Osteocyte (in vitro differentiated cells): Measurements from ENCODE around the gene CCSER1. TPM values are rescaled to one million over a fixed set of nuclear protein-coding genes. Genes with fewer than 3 reads are reported as not detected.

ENCODE experiments used
- DNase-seq: peaks from one replicate; pipeline ENCODE4 v3.0.0; 2021; ENCODE audit warnings: mixed read lengths; ENCODE audit not compliant: unreplicated experiment; ENCODE audit errors: extremely low spot score
- H3K27ac Mint-ChIP-seq: one replicate; pipeline ENCODE4 v1.8.0; 2021; ENCODE audit warnings: mild to moderate bottlenecking, mixed read lengths; ENCODE audit not compliant: unreplicated experiment
- H3K27me3 Mint-ChIP-seq: one replicate; pipeline ENCODE4 v1.8.0; 2021; ENCODE audit warnings: mixed read lengths; ENCODE audit not compliant: unreplicated experiment
- H3K36me3 Mint-ChIP-seq: one replicate; pipeline ENCODE4 v1.8.0; 2021; ENCODE audit warnings: mixed read lengths; ENCODE audit not compliant: unreplicated experiment
- H3K4me1 Mint-ChIP-seq: one replicate; pipeline ENCODE4 v1.8.0; 2021; ENCODE audit warnings: mixed read lengths; ENCODE audit not compliant: unreplicated experiment
- H3K4me3 Mint-ChIP-seq: one replicate; pipeline ENCODE4 v1.8.0; 2021; ENCODE audit warnings: mild to moderate bottlenecking, moderate library complexity, mixed read lengths; ENCODE audit not compliant: unreplicated experiment
- H3K9me3 Mint-ChIP-seq: one replicate; pipeline ENCODE4 v1.8.0; 2021; ENCODE audit warnings: mixed read lengths; ENCODE audit not compliant: unreplicated experiment
- CTCF ChIP-seq: fragments of 200-600 bp; sonication (generic); IDR thresholded peaks from 2 replicates; pipeline ENCODE4 v1.5.0; 2021; ENCODE audit warnings: antibody characterized with exemption, mild to moderate bottlenecking, moderate library complexity
- total RNA-seq: library from RNA; stranded (reverse); gene quantifications from 2 replicates; pipeline ENCODE4 v1.2.1, GENCODE V29; 2021

The CCSER1 gene
- total RNA-seq, 1 donor from 2014 or later, result not detected

DNA sequence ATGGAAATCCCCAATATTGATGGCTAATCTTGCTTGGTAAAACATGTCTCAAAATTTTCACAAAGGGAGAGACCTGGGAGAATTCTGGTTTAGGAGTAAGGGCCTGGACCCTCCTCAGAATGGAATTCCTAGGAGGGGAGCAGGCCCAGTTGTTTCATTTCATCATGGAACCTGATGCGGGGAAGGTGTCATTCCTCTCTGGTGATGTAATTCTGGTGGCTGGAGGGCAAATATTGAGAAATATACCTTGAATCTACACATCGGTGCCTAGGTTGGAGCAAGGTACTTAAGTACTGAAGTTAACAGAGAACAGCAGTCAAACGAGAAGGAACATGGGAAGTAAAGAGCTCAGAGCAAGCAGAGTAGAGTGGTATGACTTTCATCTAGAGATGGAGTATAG lies 23.2 kb upstream of the CCSER1 start:
- DNase-seq, result no peak
- Mint-ChIP-seq H3K9me3 (no peaks in the 10 kb centered on the region), H3K4me1 (no peaks in the 10 kb centered on the region)

DNA sequence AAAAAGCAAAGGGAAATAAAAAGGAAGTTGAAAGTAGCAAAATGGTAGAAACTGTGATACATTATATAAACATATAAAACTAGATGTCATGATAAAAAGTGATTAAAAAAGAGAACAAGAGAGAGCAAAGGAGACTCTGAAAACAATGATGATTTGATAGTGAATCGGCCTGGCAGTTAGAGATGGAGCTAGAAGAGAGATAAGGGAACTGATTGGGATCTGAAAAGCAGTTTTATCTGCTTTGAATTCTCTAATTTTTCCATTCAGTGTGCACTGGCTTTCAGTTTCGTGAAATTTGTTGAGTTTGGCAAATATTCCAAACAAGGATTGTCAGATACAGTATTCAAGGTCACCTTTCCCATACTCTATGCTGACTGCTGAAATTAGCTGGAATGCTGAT lies 21.9 kb upstream of the CCSER1 start:
- TF ChIP-seq CTCF, result no peak
- Mint-ChIP-seq H3K27me3 (peaks cover 8% of the 10 kb centered on the region), H3K36me3 (no peaks in the 10 kb centered on the region), H3K4me1 (no peaks in the 10 kb centered on the region), H3K9me3 (no peaks in the 10 kb centered on the region), H3K27ac (no peak overlapping the region), H3K4me3 (no peak overlapping the region)
- DNase-seq, result no peak

More for the DNA sequence above, 23.2 kb upstream of the CCSER1 start:
- no peaks in the 10 kb centered on the region for H3K36me3 Mint-ChIP-seq
- H3K27ac Mint-ChIP-seq, result no peak overlapping the region
- H3K27me3 Mint-ChIP-seq, result peaks cover 8% of the 10 kb centered on the region
- no peak for TF ChIP-seq CTCF
- H3K4me3 Mint-ChIP-seq, result no peak overlapping the region

DNA sequence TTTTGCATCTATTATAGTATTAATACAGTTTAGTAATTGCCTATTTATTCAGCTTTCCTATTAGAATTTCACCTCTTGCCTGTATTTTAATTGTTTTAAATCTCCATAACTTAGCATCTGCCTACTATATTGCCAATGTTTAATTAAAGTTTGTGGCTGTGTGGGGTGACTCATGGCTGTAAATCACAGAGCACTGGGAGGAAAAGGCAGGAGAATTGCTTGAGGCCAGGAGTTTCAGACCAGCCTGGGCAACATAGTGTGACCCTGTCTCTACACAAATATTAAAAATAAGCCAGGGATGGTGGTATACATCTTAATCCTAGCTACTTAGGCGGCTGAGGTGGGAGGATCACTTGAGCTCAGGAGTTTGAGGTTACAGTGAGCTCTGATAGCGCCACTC lies 14.5 kb upstream of the CCSER1 start:
- Mint-ChIP-seq H3K4me1 (no peaks in the 10 kb centered on the region), H3K36me3 (no peaks in the 10 kb centered on the region), H3K9me3 (no peaks in the 10 kb centered on the region), H3K4me3 (no peak overlapping the region), H3K27me3 (peaks cover under 1% of the 10 kb centered on the region), H3K27ac (no peak overlapping the region)
- TF ChIP-seq CTCF, result no peak
- DNase-seq, result no peak

DNA sequence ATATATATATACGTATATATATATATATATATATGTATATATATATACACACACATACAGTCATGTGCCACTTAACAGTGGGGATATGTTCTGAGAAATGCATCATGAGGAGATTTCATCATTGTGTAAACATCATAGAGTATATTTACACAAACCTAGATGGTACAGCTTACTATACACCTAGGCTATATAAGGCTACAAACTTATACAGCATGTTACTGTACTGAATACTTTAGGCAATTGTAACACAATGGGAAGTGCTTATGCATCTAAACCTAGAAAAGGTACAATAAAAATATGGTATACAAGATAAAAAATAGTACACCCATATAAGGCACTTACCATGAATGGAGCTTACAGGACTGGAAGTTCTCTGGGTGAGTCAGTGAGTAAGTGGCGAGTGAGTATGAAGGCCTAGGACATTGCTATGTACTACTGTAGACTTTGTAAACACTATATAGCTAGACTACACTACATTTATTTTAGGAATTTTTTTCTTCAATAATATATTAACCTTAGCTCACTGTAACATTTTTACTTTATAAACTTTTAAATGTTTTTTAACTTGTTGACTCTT lies 13.2 kb upstream of the CCSER1 start:
- H3K36me3 Mint-ChIP-seq, result no peaks in the 10 kb centered on the region
- TF ChIP-seq CTCF, result no peak
- H3K27ac Mint-ChIP-seq, result no peak overlapping the region
- no peaks in the 10 kb centered on the region for H3K4me1 Mint-ChIP-seq
- peaks cover 4% of the 10 kb centered on the region for H3K27me3 Mint-ChIP-seq
- no peak for DNase-seq
- H3K4me3 Mint-ChIP-seq, result no peak overlapping the region
- no peaks in the 10 kb centered on the region for H3K9me3 Mint-ChIP-seq

DNA sequence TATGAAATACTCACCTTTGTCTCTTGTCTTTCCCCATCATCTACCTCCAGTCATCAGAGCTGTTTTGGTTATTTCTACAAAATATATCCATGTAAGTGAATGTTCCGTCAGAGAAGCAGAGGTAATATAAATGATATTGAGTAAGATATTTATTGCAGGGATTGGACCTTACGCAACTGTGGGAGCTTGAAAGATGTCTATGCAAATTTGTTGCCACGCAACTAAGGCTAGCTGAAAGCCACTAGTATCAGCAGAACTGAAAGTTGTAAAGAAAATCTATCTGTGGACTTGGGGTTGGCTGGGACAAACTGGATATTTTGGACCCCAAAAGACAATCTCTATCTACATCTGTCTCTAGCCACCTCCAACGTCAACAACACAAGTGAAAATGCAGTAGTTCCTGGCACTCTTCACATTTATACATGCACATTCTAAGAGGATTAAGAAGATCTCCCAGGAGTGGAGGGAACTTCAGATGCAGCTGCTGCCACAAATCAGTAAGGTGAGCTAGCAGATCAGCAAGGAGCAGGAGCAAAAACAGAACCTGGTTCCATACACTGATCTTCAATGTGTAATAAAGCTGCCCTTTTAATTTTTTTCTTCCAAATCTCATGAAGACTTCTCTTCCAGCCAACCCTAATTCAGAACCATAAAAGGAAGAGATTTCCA lies 8.5 kb upstream of the CCSER1 start:
- Mint-ChIP-seq H3K36me3 (no peaks in the 10 kb centered on the region), H3K4me1 (no peaks in the 10 kb centered on the region), H3K4me3 (no peak overlapping the region), H3K9me3 (no peaks in the 10 kb centered on the region), H3K27me3 (peaks cover 13% of the 10 kb centered on the region), H3K27ac (no peak overlapping the region)
- DNase-seq, result no peak
- TF ChIP-seq CTCF, result no peak
